ENCODE measurements around the gene TRRAP.
A peak's percentile ranks its signal among the peaks of the same experiment; 100 is the strongest.

Gene TRRAP

DNA sequence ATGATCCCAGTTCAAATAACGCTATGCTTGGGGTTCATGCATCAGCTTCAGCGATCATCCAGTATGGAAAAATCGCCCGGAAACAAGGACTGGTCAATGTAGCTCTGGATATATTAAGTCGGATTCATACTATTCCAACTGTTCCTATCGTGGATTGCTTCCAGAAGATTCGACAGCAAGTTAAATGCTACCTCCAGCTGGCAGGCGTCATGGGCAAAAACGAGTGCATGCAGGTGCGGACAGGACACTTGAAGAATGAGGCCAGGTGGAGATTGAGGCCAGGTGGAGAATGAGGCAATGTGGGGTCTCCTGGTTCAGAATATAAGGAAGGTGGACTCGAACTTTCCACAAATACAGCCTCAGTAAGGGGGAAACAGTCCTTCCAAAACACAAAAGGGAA lies 105.8 kb downstream of the TRRAP start:
- TF ChIP-seq, protein P1, sequence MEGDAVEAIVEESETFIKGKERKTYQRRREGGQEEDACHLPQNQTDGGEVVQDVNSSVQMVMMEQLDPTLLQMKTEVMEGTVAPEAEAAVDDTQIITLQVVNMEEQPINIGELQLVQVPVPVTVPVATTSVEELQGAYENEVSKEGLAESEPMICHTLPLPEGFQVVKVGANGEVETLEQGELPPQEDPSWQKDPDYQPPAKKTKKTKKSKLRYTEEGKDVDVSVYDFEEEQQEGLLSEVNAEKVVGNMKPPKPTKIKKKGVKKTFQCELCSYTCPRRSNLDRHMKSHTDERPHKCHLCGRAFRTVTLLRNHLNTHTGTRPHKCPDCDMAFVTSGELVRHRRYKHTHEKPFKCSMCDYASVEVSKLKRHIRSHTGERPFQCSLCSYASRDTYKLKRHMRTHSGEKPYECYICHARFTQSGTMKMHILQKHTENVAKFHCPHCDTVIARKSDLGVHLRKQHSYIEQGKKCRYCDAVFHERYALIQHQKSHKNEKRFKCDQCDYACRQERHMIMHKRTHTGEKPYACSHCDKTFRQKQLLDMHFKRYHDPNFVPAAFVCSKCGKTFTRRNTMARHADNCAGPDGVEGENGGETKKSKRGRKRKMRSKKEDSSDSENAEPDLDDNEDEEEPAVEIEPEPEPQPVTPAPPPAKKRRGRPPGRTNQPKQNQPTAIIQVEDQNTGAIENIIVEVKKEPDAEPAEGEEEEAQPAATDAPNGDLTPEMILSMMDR (IDR thresholded peaks at IDR 0.05): no peak
- Histone ChIP-seq H3K9me3 (no peaks in the 10 kb centered on the region), H3K4me3 (ENCODE audit: low read depth in 1 of 2, low read length in 1 of 2) (no peak overlapping the region), H3K27me3 (no peaks in the 10 kb centered on the region), H3K4me1 (ENCODE audit: control insufficient read depth in 1 of 2, insufficient read depth in 1 of 2, low read depth in 1 of 2, low read length in 1 of 2) (peaks cover 3 to 6% of the 10 kb centered on the region in 2 experiments), H3K27ac (no peak overlapping the region), H3K36me3 (peaks cover 78% of the 10 kb centered on the region)

DNA sequence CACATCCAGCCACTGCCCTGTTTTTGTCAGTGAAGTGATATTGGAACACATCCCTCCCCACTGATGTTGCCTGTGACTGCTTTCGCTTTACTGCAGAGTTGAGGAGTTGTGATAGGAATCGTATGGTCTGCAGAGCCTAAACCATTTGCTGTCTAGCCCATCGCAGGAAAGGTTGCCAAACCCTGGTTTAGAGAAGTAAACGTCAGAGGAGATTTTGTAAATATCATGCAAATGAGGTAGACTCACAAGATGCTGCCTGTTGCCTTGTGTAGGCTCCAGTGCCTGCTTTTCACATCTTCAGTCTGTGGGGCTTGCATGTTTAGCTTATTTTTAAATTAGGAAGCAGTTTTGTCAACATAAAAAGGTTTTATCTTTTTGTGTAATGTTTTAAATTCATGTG lies 107.1 kb downstream of the TRRAP start:
- Histone ChIP-seq H3K4me3 (ENCODE audit: low read depth in 1 of 2, low read length in 1 of 2) (no peak overlapping the region), H3K27ac (peak overlapping the region; percentile 64), H3K9me3 (no peaks in the 10 kb centered on the region), H3K36me3 (peaks cover 79% of the 10 kb centered on the region), H3K4me1 (ENCODE audit: control insufficient read depth in 1 of 2, insufficient read depth in 1 of 2, low read depth in 1 of 2, low read length in 1 of 2) (peaks cover 3 to 6% of the 10 kb centered on the region in 2 experiments), H3K27me3 (no peaks in the 10 kb centered on the region)
- TF ChIP-seq, protein P1 (IDR thresholded peaks at IDR 0.05): no peak

DNA sequence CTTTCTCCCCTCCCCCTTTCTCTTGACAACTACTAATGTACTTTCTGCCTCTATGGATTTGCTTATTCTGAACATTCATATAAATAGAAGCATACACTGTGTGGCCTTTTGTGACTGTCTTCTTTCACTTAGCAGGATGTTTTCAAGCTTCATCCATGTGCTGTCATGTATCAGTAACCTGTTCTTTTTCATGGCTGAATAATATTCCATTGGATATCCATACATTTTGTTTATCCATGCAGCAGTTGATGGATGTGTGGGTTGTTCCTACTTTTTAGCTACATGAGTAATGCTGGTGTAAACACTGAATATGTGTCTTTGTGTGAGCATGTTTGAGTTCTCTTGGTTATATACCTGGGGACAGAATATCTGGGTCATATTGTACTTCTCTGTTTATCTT lies 107.6 kb downstream of the TRRAP start:
- no peaks in the 10 kb centered on the region for H3K27me3 ChIP-seq
- H3K27ac ChIP-seq: peak overlapping the region; percentile 64
- TF ChIP-seq, protein P1 (IDR thresholded peaks at IDR 0.05): no peak
- H3K4me1 ChIP-seq (ENCODE audit: control insufficient read depth in 1 of 2, insufficient read depth in 1 of 2, low read depth in 1 of 2, low read length in 1 of 2): peaks cover 3 to 6% of the 10 kb centered on the region in 2 experiments
- H3K9me3 ChIP-seq: no peaks in the 10 kb centered on the region
- H3K36me3 ChIP-seq: peaks cover 79% of the 10 kb centered on the region
- H3K4me3 ChIP-seq (ENCODE audit: low read depth in 1 of 2, low read length in 1 of 2): no peak overlapping the region

DNA sequence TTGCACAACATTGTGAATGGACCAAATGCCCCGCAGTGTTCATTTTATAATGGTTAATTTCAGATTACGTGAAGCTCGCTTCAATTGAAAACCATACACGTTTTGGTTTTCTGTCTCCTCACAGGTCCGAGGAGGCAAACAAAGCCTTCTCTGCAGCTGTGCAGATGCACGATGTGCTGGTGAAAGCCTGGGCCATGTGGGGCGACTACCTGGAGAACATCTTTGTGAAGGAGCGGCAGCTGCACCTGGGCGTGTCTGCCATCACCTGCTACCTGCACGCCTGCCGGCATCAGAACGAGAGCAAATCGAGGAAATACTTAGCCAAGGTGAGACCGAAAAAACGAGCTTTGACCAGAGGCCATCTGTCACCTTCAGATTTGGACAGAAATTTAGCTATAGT lies 110.3 kb downstream of the TRRAP start:
- TF ChIP-seq, protein P1 (IDR thresholded peaks at IDR 0.05): no peak
- H3K4me3 ChIP-seq (ENCODE audit: low read depth in 1 of 2, low read length in 1 of 2): no peak overlapping the region

DNA sequence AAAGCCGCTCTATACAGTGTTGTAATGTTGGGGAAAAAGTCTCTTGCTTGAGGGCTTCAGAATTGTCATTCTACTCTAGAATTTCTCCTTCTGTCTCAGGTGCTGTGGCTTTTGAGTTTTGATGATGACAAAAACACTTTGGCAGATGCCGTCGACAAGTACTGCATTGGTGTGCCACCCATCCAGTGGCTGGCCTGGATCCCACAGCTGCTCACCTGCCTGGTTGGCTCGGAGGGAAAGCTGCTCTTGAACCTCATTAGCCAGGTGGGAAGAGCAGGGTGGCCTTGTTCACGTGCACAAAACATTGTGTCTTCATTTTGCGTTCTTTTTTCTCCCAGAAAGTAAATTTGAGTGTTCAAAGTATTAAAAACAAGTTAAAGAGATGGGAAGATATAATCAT lies 112.0 kb downstream of the TRRAP start:
- Histone ChIP-seq H3K9me3 (no peaks in the 10 kb centered on the region), H3K36me3 (peaks cover 79% of the 10 kb centered on the region), H3K27ac (no peak overlapping the region), H3K27me3 (no peaks in the 10 kb centered on the region), H3K4me1 (ENCODE audit: control insufficient read depth in 1 of 2, insufficient read depth in 1 of 2, low read depth in 1 of 2, low read length in 1 of 2) (peaks cover 2 to 3% of the 10 kb centered on the region in 2 experiments), H3K4me3 (ENCODE audit: low read depth in 1 of 2, low read length in 1 of 2) (no peak overlapping the region)
- TF ChIP-seq, protein P1 (IDR thresholded peaks at IDR 0.05): no peak

More for the DNA sequence above, 110.3 kb downstream of the TRRAP start:
- Histone ChIP-seq H3K9me3 (no peaks in the 10 kb centered on the region), H3K27me3 (no peaks in the 10 kb centered on the region), H3K4me1 (ENCODE audit: control insufficient read depth in 1 of 2, insufficient read depth in 1 of 2, low read depth in 1 of 2, low read length in 1 of 2) (peaks cover 3 to 6% of the 10 kb centered on the region in 2 experiments), H3K36me3 (peaks cover 79% of the 10 kb centered on the region), H3K27ac (no peak overlapping the region)

DNA sequence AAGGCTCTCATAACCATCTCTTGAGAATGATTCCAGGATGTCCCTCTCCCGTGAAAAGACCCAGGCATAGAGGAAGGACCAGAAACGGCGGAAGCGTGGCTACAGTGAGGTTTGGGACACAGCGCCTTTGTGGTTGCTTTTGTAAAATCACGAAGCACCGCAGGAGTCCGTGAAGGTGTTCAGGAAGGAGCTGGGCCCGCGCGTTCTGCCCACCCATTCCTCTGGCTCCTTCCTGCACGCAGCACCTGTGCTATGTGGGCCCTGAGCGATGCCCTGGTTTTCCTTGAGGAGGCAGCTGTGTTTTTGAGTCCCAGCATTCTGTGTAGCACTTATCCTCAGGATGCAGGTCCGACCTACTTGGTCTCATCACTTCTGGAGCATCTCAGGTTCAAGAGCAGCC lies 112.8 kb downstream of the TRRAP start:
- Histone ChIP-seq H3K4me3 (ENCODE audit: low read depth in 1 of 2, low read length in 1 of 2) (no peak overlapping the region), H3K4me1 (ENCODE audit: control insufficient read depth in 1 of 2, insufficient read depth in 1 of 2, low read depth in 1 of 2, low read length in 1 of 2) (no peaks in the 10 kb centered on the region), H3K27me3 (no peaks in the 10 kb centered on the region), H3K9me3 (no peaks in the 10 kb centered on the region), H3K27ac (no peak overlapping the region), H3K36me3 (peaks cover 86% of the 10 kb centered on the region)
- TF ChIP-seq, protein P1 (IDR thresholded peaks at IDR 0.05): no peak
